Hepatocyte (in vitro differentiated cells): ENCODE data around the gene MSI1. TPM values are rescaled to one million over a fixed set of nuclear protein-coding genes. Genes with fewer than 3 reads are reported as not detected.
A peak's percentile ranks its signal among the peaks of the same experiment; 100 is the strongest.

Experiments
- DNase-seq: peaks from one replicate; pipeline ENCODE4 v3.0.0-alpha.2; 2016; ENCODE audit warnings: low spot score
- H2AFZ ChIP-seq: fragments of 200-600 bp; sonication (generic); 2 replicates; pipeline ENCODE4 v1.6.0; 2016; ENCODE audit warnings: antibody characterized with exemption, mild to moderate bottlenecking
- H3K27ac ChIP-seq: fragments of 200-600 bp; sonication (generic); 2 replicates; pipeline ENCODE4 v1.5.1; 2016; ENCODE audit warnings: mild to moderate bottlenecking
- H3K27me3 ChIP-seq: fragments of 200-600 bp; sonication (generic); 2 replicates; pipeline ENCODE4 v1.6.1; 2016
- H3K36me3 ChIP-seq: fragments of 200-600 bp; sonication (generic); replicated peaks from 2 replicates; pipeline ENCODE4 v1.5.1; 2016; ENCODE audit warnings: low read depth; ENCODE audit not compliant: insufficient read depth
- H3K4me1 ChIP-seq: fragments of 200-600 bp; sonication (generic); 2 replicates; pipeline ENCODE4 v1.5.1; 2016; ENCODE audit warnings: mild to moderate bottlenecking, moderate library complexity; ENCODE audit not compliant: insufficient read depth
- H3K4me2 ChIP-seq: fragments of 200-600 bp; sonication (generic); 2 replicates; pipeline ENCODE4 v1.6.0; 2016
- H3K4me3 ChIP-seq: fragments of 200-600 bp; sonication (generic); 2 replicates; pipeline ENCODE4 v1.5.1; 2016; ENCODE audit warnings: mild to moderate bottlenecking
- H3K79me2 ChIP-seq: fragments of 200-600 bp; sonication (generic); 2 replicates; pipeline ENCODE4 v1.6.0; 2017; ENCODE audit warnings: mild to moderate bottlenecking
- H3K9me2 ChIP-seq: fragments of 200-600 bp; sonication (generic); replicated peaks from 2 replicates; pipeline ENCODE4 v1.6.0; 2017; ENCODE audit warnings: mild to moderate bottlenecking; ENCODE audit not compliant: insufficient read depth
- H3K9me3 ChIP-seq: fragments of 200-600 bp; sonication (generic); 2 replicates; pipeline ENCODE4 v1.5.1; 2016; ENCODE audit warnings: low read depth, mild to moderate bottlenecking
- H4K20me1 ChIP-seq: fragments of 200-600 bp; sonication (generic); 2 replicates; pipeline ENCODE4 v1.6.0; 2016; ENCODE audit warnings: mild to moderate bottlenecking; ENCODE audit not compliant: insufficient read depth, poor library complexity, severe bottlenecking
- EZH2 ChIP-seq: fragments of 200-600 bp; sonication (generic); IDR thresholded peaks from 2 replicates; pipeline ENCODE4 v1.6.1; 2016; ENCODE audit warnings: antibody characterized with exemption, mild to moderate bottlenecking, borderline replicate concordance
- EZH2phosphoT487 ChIP-seq: fragments of 200-600 bp; sonication (generic); IDR thresholded peaks from one replicate; pipeline ENCODE4 v1.6.1; 2018; ENCODE audit warnings: antibody characterized with exemption, mild to moderate bottlenecking, low read depth, moderate library complexity; ENCODE audit not compliant: unreplicated experiment, severe bottlenecking
- WGBS: methylation state at CpG from one replicate; pipeline ENCODE4 v1.1.6; 2016; ENCODE audit warnings: low lambda C conversion rate; ENCODE audit errors: missing lambda C conversion rate; 5-methylcytosine and 5-hydroxymethylcytosine counted together
- polyA plus RNA-seq: library from polyadenylated mRNA; unstranded; fragments of >200 nt; fragmentation: Nextera tagmentation; extraction: Ambion mirVana; gene quantifications from 2 replicates; pipeline ENCODE4 v1.2.1, GENCODE V29; 2016
- total RNA-seq: library from RNA; depleted of rRNA; stranded (reverse); fragments of >200 nt; gene quantifications from 2 replicates; pipeline ENCODE4 v1.2.3, GENCODE V29; 2014
- TF ChIP-seq, protein P1 (sequence below): fragments of 200-600 bp; sonication (generic); IDR thresholded peaks from 2 replicates; pipeline ENCODE4 v1.5.1; 2016; ENCODE audit warnings: antibody characterized with exemption, mild to moderate bottlenecking; ENCODE audit not compliant: poor library complexity

MSI1 gene
- total and polyA plus RNA-seq, 2 experiments from 2014 or later = 2.2 to 5.6 TPM

DNA sequence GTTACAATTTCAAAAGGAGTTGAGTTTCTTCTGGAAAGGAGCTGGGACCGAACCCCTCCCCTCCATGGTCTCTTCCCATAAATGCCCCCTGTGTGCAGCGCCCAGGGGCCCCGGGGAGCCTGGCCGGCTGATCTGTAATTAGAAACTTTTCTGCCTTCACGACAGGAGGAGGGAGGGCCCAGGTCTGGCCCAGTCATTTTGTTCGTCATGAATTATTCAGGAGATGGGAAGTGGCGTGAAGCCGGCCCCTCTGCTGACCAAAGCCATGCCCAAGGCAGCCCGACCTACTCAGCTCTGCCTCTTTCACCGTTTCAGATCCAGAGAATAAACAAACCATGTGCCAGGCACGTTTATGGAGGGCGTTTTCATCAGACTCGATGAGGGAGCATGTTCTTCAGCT, 33.3 kb upstream of the MSI1 start:
- H3K27me3 ChIP-seq = no peaks in the 10 kb centered on the region
- peak overlapping the region; percentile 63 for H2AFZ ChIP-seq
- H3K27ac ChIP-seq = no peak overlapping the region
- TF ChIP-seq EZH2phosphoT487 (no peak), EZH2 (no peak)
- TF ChIP-seq, protein P1, sequence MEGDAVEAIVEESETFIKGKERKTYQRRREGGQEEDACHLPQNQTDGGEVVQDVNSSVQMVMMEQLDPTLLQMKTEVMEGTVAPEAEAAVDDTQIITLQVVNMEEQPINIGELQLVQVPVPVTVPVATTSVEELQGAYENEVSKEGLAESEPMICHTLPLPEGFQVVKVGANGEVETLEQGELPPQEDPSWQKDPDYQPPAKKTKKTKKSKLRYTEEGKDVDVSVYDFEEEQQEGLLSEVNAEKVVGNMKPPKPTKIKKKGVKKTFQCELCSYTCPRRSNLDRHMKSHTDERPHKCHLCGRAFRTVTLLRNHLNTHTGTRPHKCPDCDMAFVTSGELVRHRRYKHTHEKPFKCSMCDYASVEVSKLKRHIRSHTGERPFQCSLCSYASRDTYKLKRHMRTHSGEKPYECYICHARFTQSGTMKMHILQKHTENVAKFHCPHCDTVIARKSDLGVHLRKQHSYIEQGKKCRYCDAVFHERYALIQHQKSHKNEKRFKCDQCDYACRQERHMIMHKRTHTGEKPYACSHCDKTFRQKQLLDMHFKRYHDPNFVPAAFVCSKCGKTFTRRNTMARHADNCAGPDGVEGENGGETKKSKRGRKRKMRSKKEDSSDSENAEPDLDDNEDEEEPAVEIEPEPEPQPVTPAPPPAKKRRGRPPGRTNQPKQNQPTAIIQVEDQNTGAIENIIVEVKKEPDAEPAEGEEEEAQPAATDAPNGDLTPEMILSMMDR = no peak
- no peaks in the 10 kb centered on the region for H3K9me2 ChIP-seq
- H3K9me3 ChIP-seq = no peaks in the 10 kb centered on the region
- H3K36me3 ChIP-seq = no peaks in the 10 kb centered on the region
- WGBS = 23% methylated on average over 13 of the region's 13 CpGs
- no peaks in the 10 kb centered on the region for H3K4me1 ChIP-seq
- DNase-seq = no peak
- H4K20me1 ChIP-seq = no peaks in the 10 kb centered on the region
- H3K4me3 ChIP-seq = no peak overlapping the region
- H3K4me2 ChIP-seq = no peak overlapping the region
- no peaks in the 10 kb centered on the region for H3K79me2 ChIP-seq

DNA sequence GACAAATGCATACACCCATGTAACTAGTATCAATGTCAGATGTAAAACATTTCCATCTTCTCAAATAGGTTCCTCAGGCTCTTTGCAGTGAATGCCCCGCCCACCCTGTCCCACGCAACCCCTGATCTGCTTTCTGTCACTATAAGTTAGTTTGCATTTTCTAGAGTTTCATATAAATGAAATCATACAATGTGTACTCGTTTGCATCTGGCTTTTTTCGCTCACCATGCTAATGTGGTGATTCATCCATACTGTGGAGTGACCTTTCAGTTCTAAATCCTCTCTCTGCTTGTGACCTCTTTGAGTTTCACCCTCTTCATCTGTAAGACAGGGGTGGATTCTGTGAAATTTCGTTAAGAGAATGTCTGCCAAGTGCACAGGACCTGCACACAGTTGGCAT, 30.6 kb upstream of the MSI1 start:
- no peaks in the 10 kb centered on the region for H3K9me3 ChIP-seq
- no peaks in the 10 kb centered on the region for H3K79me2 ChIP-seq
- no peak for DNase-seq
- H3K27ac ChIP-seq = no peak overlapping the region
- no peak overlapping the region for H3K4me3 ChIP-seq
- H3K27me3 ChIP-seq = no peaks in the 10 kb centered on the region
- H2AFZ ChIP-seq = no peak overlapping the region
- 59% methylated on average over 5 of the region's 5 CpGs for WGBS
- TF ChIP-seq EZH2phosphoT487 (no peak), EZH2 (no peak)
- TF ChIP-seq, protein P1 = no peak
- H3K4me1 ChIP-seq = no peaks in the 10 kb centered on the region
- no peak overlapping the region for H3K4me2 ChIP-seq
- H3K9me2 ChIP-seq = no peaks in the 10 kb centered on the region
- H4K20me1 ChIP-seq = no peaks in the 10 kb centered on the region
- no peaks in the 10 kb centered on the region for H3K36me3 ChIP-seq

DNA sequence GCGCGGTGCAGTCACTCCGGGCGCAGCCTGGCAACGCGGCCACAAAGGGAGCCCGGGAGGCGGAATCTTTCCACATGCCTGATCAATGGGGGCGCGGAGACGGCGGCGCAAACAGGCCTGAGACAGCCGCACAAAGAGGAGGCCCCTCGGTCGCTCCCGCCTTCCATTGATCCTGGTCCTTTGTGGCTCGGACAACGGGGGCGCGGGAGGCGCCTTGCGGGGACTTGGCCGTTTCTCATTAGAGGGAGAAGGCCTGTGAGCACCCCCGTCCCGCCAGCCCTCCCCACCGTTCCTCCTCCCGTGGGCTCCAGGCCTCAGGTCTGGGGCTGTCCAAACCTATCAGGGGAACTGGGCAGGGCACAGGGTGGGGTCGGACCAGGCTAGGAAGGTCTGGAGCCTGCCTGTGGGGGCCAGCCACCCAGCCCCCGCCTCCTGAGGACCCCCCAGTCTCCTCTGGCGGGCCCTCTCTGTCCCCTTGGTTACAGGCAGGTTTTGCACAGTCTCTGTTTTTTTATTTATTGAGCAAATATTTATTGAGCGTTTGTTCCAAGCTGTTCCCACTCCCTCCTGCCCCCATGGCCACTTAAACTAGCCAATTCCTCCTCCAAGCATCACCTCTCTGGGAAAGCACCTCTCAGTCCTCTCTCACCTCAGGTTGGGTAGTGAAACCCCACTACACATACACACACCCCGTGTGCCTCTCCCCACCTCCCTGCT, 29.0 kb upstream of the MSI1 start:
- Histone ChIP-seq H3K9me3 (no peaks in the 10 kb centered on the region), H3K27me3 (no peaks in the 10 kb centered on the region), H3K4me2 (no peak overlapping the region), H3K79me2 (no peaks in the 10 kb centered on the region), H3K9me2 (no peaks in the 10 kb centered on the region), H2AFZ (no peak overlapping the region), H3K27ac (no peak overlapping the region), H3K4me1 (no peaks in the 10 kb centered on the region), H3K4me3 (no peak overlapping the region), H3K36me3 (no peaks in the 10 kb centered on the region), H4K20me1 (no peaks in the 10 kb centered on the region)
- TF ChIP-seq EZH2phosphoT487 = no peak
- TF ChIP-seq EZH2 = no peak
- TF ChIP-seq, protein P1 = no peak
- DNase-seq = no peak
- WGBS = 76% methylated on average over 23 of the region's 33 CpGs
